Fibroblast of gingiva (primary cell): ENCODE measurements around the gene FBXL13.
"Not testable (repeated sequence)": the region's sequence is repeated elsewhere in the genome, so short reads cannot be mapped to it uniquely, and the experiment has no call there.

ENCODE experiments used
- DNase-seq: peaks from one replicate; pipeline ENCODE4 v3.0.0-alpha.2; 2011; ENCODE audit warnings: low read depth

The FBXL13 gene

GRCh38 chr7:102819151-102819550 is 255.4 kb downstream of the FBXL13 start:
- DNase-seq, result no peak

- no peak for DNase-seq
Measured at GRCh38 chr7:102817616-102818573, 256.7 kb downstream of the FBXL13 start.

DNA sequence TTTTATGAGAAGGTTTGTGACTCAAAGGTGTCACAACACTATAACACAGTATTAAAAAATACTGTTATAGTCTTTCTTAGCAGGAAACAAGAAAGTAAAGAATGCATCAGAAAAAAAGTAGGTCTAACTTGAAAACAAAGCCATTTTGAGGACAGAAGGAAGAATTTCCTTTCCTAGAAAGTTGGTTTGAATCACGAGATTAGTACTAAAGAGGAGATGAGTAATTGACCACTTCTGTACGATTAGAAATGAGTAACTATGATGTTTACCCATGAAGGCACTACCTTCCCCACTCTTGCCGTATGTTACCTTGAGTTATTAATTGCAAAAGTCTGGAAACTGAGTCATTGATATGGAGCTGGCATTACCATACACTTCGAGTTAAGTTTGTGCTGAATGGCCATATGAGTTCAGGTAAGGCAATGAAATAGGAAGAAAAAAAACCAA is 260.5 kb downstream of the FBXL13 start:
- DNase-seq, result no peak

DNA sequence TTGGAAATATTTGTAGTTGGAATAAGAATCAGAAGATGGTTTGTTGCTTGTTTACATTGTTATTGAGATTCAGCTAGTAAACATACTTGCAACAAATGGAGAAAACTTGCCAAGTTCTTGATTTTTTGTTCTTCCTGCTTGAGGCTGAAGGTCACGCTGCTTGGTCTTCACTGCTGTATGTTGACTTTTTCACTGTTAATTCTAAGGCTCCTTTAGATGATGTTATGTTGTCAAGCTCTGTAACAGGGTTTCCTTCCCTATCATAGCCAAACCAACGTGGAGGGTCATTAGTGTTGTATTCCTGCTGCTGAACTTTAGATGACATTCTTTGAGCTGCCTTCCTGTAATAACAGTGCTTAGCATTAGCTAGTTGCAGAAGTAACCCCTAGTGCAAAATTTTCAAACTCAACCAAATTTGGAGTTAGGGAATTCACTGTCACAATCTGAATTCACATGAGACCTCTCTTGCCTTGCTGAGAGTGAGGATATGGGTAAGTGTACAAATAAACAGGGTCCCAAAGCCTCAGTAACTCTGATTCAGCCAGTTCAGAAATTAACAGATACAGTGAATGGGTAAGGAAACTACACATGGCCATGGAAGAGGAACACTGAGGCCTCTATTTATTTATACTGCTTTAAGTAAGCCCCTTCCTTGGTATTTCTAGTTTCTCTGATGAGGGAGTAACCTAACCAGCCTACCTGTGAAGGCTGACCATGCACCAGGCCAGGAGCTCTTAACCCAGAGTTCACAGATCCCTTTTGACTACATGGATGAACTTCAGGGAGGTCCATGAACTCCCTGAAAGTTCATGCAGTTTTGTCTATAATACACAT is 261.2 kb downstream of the FBXL13 start:
- DNase-seq, result no peak

DNA sequence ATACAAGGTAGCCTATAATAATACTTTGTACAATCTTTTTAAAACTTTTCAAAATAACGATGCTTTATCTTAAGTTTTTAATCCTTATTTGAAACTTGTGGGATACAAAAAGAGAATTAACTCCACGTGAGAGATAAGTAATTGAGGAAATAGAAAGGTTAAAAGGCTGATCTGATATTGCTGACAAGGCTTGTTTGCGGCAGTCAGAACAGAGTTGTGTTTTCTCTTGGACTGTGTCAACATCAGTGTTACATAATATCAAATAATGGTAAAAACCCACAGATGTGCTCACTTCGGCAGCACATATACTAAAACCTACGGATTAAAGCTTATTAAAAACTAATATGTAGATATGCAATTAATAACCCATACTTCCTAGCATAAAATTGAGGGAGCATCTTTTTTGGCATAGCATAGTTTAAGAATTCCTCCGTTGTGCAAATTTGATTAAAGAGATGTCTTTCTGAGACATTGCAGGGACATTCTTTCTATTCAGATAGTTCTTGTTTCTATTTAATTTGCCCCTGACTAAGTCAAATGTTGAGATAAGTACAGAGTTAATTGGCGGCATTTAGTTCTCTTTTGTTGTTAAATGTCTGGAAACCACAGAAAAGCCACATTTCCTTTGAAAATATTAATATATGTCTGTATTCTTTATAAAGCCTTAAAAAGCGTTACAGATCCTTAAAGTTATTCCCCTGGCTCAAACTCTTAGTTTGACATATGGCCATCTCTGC is 262.5 kb downstream of the FBXL13 start:
- no peak for DNase-seq

DNA sequence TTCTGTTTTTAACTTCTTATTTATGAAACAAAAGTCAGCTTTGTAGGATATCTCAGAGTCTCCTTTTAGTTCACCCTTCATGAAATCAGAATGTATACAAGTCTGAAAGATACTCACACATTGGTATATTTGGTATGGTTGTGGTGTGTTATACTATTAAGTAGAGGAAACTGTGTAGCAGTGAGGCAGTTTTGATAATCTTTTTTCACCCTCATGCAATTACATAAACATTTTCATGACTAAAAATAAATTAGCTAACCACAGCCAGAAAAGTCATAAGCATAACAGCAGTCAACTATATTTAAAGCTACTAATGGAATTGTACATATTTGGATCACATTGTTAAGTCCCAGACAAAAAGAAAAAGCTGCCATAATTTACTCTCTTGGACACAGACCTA is 263.7 kb downstream of the FBXL13 start:
- no peak for DNase-seq

- DNase-seq, result no peak
Measured at GRCh38 chr7:102806613-102807012, 268.0 kb downstream of the FBXL13 start.

DNA sequence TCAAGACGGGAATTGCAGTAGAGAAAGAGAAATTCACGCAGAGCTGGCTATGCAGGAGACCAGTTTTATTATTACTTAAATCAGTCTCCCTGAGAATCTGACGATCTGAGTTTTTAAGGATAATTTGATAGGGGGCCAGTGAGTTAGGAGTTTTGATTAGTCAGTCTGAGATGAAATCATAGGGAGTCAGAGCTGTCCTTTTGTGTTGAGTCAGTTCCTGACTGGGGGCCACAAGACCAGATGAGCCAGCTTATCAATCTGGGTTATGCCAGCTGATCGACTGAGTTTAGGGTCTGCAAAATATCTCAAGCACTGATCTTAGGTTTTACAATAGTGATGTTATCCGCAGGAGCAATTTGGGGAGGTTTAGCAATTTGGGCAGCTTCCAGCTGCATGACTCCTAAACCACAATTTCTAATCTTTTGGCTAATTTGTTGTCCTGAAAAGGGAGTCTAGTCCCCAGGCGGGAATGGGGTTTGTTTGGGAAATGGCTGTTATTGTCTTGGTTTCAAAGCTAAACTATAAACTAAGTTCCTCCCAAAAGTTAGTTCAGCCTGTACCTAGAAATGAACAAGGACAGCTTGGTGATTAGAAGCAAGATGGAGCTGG is 278.5 kb downstream of the FBXL13 start:
- DNase-seq, result not testable (repeated sequence)

DNA sequence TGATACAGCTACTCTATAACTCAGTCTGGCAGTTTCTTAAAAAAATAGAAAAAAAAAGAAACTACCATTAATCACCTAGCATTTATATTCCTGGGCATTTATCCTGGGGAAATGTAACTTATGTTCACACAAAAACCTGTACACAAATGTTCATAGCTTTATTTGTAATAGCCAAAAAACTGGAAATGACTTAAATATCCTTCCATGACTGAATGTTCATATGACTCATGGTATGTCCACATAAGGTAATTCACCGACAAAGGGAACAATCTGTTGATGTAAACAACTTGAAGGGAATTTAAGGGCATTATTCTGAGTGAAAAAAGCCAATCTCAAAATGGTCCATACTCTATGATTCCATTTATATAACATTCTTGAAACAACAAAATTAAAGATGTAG is 280.0 kb downstream of the FBXL13 start:
- peak; percentile 11 for DNase-seq

GRCh38 chr7:102791831-102792230 is 282.8 kb downstream of the FBXL13 start:
- not testable (repeated sequence) for DNase-seq

DNA sequence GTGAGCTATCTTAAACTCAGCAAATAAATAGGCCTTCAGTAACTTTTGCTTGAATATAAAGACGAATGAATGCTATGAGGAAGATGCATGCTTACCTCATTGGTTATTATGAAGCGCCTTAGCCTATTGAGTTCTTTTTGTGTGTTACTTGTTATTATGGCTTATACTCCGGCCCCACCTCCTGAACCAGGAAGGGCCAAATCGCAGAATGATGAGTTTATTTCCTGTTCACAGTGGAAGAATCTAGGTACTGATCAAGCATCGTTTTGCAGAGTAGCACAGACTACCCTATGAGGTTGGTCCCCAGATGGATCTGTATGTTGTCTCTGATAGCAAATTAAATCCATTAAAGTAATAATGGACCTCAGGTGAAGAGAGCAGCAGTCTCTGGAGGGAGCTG is 283.2 kb downstream of the FBXL13 start:
- DNase-seq, result not testable (repeated sequence)

GRCh38 chr7:102790364-102791100 is 284.1 kb downstream of the FBXL13 start:
- not testable (repeated sequence) for DNase-seq

GRCh38 chr7:102788770-102789169 is 285.8 kb downstream of the FBXL13 start:
- not testable (repeated sequence) for DNase-seq

DNA sequence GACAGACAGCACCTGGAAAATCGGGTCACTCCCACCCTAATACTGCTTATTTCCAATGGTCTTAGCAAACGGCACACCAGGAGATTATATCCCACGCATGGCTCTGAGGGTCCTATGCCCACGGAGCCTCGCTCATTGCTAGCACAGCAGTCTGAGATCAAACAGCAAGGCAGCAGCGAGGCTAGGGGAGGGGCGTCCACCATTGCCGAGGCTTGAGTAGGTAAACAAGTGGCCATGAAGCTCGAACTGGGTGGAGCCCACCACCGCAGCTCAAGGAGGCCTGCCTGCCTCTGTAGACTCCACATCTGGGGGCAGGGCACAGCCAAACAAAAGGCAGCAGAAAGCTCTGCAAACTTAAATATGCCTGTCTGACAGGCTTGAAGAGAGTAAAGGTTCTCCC is 293.7 kb downstream of the FBXL13 start:
- DNase-seq, result not testable (repeated sequence)

- DNase-seq, result peak; percentile 47
Measured at GRCh38 chr7:102778663-102779062, 295.9 kb downstream of the FBXL13 start.

DNA sequence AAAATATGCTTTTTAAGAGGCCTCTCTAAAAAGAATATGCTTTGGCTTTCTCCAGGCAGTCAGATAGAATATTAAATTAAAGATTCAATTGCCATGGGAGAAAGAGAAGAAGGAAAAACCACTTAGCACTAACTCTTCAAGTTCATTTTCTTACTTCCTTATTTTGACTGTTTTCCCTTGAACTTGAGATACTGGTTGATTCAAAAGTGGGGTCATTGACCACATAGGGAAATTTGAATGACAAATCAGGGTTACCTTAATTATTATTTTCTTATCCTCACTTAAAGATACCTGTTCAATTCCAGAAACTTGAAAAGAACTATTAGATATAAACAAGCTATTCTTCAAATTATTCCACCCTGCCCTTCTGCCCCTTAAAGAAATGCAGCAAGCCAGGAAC is 298.4 kb downstream of the FBXL13 start:
- not testable (repeated sequence) for DNase-seq

DNA sequence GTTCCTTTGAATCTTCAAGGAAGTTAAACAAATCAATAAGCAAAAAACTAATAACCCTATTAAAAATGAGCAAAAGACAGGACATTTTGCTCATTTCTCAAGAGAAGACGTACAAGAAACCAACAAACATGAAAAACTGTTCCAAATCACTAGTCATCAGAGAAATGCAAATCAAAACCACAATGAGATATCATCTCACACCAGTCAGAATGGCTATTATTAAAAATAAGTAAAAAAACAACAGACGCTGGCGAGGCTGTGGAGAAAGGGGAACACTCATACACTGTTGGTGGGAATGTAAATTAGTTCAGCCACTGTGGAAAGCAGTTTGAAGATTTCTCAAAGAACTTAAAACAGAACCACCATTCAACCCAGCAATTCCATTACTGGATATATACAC is 304.1 kb downstream of the FBXL13 start:
- not testable (repeated sequence) for DNase-seq

DNA sequence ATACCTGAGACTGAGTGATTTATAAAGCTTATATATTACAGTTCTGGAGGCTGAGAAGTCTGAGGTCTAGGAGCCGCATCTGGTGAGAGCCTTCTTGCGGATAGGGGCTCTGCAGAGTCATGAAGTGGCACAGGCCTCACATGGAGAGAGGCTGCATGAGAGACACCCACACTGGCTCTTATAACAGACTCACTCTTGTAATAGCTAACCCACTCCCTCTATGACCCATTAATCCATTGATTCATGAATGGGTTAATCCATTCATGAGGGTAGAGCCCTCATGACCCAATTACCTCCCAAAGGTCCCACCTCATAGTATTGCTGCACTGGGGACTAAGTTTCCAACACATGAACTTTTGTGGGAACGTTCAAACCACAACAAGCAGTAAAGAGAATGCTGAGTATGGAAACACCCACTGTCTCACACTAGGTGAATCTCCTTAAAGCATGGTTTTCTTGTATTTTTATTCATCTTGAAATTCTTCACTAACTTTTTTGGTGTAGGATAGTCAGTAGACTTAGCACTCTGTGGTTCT is 304.9 kb downstream of the FBXL13 start:
- not testable (repeated sequence) for DNase-seq

GRCh38 chr7:102763295-102763905 is 311.2 kb downstream of the FBXL13 start:
- peak; percentile 9 for DNase-seq
